ENCODE data around the gene VSTM5. TPM values are rescaled to one million over a fixed set of nuclear protein-coding genes. Genes with fewer than 3 reads are reported as not detected.
A peak's percentile ranks its signal among the peaks of the same experiment; 100 is the strongest.

VSTM5 gene
- total and polyA plus RNA-seq, 2 of the 8 experiments (the other 6 are each of a cell fraction or from before 2014, with no cell fraction given) = 0.22 to 0.70 TPM

DNA sequence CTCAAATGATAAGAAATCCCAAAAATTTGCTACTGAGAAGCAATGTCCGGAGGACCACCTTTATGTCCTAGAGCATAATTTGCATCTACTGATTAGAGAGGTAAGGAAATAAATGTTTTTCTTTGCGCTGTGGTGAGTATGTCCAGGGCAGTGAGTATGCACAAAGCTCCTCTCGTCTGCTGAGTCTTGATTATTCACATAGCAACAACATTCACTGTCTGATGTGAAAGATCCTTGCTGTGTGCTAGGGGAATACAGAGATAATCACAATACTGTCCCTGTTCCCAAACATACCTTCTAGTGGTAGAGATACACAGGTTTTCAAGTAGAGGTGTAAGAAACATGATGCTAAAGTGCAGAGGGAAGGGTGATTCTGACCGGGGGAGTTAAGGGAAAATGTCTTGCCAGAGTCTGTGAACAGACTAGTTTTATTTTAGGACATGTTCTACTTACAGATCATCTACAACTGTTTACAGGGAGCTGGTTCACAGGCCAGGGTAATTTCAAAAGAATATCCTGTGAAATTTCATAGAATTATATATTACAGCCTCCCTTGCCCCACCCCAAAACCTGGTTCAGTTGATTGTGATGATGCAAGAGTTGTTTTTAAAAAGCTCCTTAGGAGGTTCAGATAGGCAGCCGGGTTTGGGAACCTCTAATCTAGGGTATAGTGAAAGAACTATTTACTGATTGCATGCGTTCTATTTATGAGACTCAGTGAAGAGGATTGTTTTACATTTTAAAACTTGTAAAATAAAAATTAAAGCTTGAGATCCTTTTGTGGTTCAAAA, 53.8 kb downstream of the VSTM5 start:
- no peak for FAIRE-seq
- DNase-seq (ENCODE audit: low read depth in 1 of 2, low spot score in 2 of 2) = no peak
- H3K18ac ChIP-seq (ENCODE audit: extremely low read depth, low read length) = no peak overlapping the region
- no peaks in the 10 kb centered on the region for H3K27me3 ChIP-seq (replicated peaks in 1 of 4; ENCODE audit: control insufficient read depth in 3 of 4, extremely low read depth in 1 of 4, insufficient read depth in 3 of 4, low read length in 3 of 4)
- H2BK15ac ChIP-seq (ENCODE audit: low read length) = no peak overlapping the region
- H3K14ac ChIP-seq (ENCODE audit: insufficient read length) = no peak overlapping the region
- peaks cover 0 to 6% of the 10 kb centered on the region in 2 experiments; a peak in 2 of 4 replicates for H3K79me2 ChIP-seq (ENCODE audit: control insufficient read depth in 1 of 2, insufficient read depth in 2 of 2, low read length in 2 of 2)
- 92% methylated on average over 6 of the region's 6 CpGs; no CpG with 5 or more reads in 1 of the 2 experiments for WGBS, 2 experiments (ENCODE audit: extremely low coverage in 1 of 2, insufficient coverage in 1 of 2, insufficient read length in 1 of 2, insufficient replicate concordance in 2 of 2, low coverage in 1 of 2, low lambda C conversion rate in 2 of 2, missing lambda C conversion rate in 1 of 2)
- peaks cover 3% of the 10 kb centered on the region in 2 experiments for H4K20me1 ChIP-seq (replicated peaks in 1 of 2; ENCODE audit: control insufficient read depth in 1 of 2, insufficient read depth in 2 of 2, low read length in 2 of 2)
- H3K4me3 ChIP-seq (ENCODE audit: extremely low read depth in 1 of 4, insufficient read depth in 2 of 4, low read depth in 3 of 4, low read length in 4 of 4) = no peak overlapping the region
- no peak overlapping the region for H2BK5ac ChIP-seq (ENCODE audit: low read depth, low read length)
- H4K91ac ChIP-seq (replicated peaks; ENCODE audit: insufficient read length, low read length) = no peak overlapping the region
- no peak overlapping the region for H2BK120ac ChIP-seq (replicated peaks; ENCODE audit: low read depth, low read length)
- H3K4ac ChIP-seq (replicated peaks; ENCODE audit: insufficient read length, low read depth, low read length) = no peak overlapping the region
- H3K9me3 ChIP-seq (ENCODE audit: insufficient read depth in 2 of 2, low read depth in 1 of 2, low read length in 1 of 2) = no peaks in the 10 kb centered on the region
- H2BK12ac ChIP-seq (ENCODE audit: low read depth, low read length) = no peak overlapping the region
- no peak overlapping the region for H3K4me2 ChIP-seq (ENCODE audit: insufficient read depth in 1 of 2, low read depth in 2 of 2, low read length in 2 of 2)
- H4K8ac ChIP-seq (ENCODE audit: extremely low read depth, insufficient read depth, low read length) = no peak overlapping the region
- ChIA-PET CTCF (ENCODE audit: partially characterized antibody) (interaction anchor here (0.7 to 0.9 kb wide), 2 partner anchors 13 to 21 kb away, joined by 3 read pairs; partner anchors contain the start of gene MED17), POLR2A (ENCODE audit: partially characterized antibody) (interaction anchor here (0.8 to 3.1 kb wide), 6 partner anchors 10 to 66 kb away, joined by 4 to 12 read pairs (median 6); partner anchors contain the start of genes C11orf54, MED17 and TAF1D)
- no peak overlapping the region for H3K56ac ChIP-seq (replicated peaks; ENCODE audit: insufficient read length, low read depth, low read length)
- H3K36me3 ChIP-seq (ENCODE audit: control insufficient read depth in 2 of 4, insufficient read depth in 4 of 4, low read length in 3 of 4) = peaks cover 27 to 89% (median 67%) of the 10 kb centered on the region in 4 experiments
- no peaks in the 10 kb centered on the region for H3K23me2 ChIP-seq (ENCODE audit: low read depth, low read length)
- peak overlapping the region in 1 of 4 experiments; percentile 49; a peak in 1 of 7 replicates for H3K9ac ChIP-seq (replicated peaks in 1 of 4; ENCODE audit: extremely low read depth in 1 of 4, low read depth in 3 of 4, low read length in 3 of 4)
- no peak overlapping the region for H2AK5ac ChIP-seq (ENCODE audit: low read depth, low read length)
- no peak overlapping the region for H2BK20ac ChIP-seq (ENCODE audit: low read length)
- no peak overlapping the region for H3K23ac ChIP-seq (ENCODE audit: insufficient read length)
- H3K4me1 ChIP-seq (replicated peaks in 1 of 4; ENCODE audit: control insufficient read depth in 3 of 4, insufficient read depth in 4 of 4, low read length in 3 of 4) = no peaks in the 10 kb centered on the region
- H4K5ac ChIP-seq (ENCODE audit: insufficient read length, low read depth, low read length) = no peak overlapping the region
- H3K27ac ChIP-seq (ENCODE audit: low read depth, low read length) = no peak overlapping the region
- H2AFZ ChIP-seq (ENCODE audit: low read length) = no peak overlapping the region
- no peaks in the 10 kb centered on the region for H3K79me1 ChIP-seq (ENCODE audit: low read depth, low read length)
- no peak for TF ChIP-seq HDAC2 (IDR thresholded peaks at IDR 0.05; ENCODE audit: borderline replicate concordance in 1 of 2, low read depth in 2 of 2, low read length in 2 of 2)
- no peak for TF ChIP-seq HDAC6 (IDR thresholded peaks at IDR 0.05; ENCODE audit: low read depth, low read length)
- TF ChIP-seq SP2 (IDR thresholded peaks at IDR 0.05; ENCODE audit: low read length) = no peak
- no peak for TF ChIP-seq SIRT6 (IDR thresholded peaks at IDR 0.05; ENCODE audit: low read length)
